Liver (tissue), 9 donors: Measurements from ENCODE around the gene ABAT. TPM values are rescaled to one million over a fixed set of nuclear protein-coding genes. Genes with fewer than 3 reads are reported as not detected.

Source experiments
- DNase-seq: peaks from one replicate; pipeline ENCODE4 v3.0.0-alpha.2; 2017; ENCODE audit warnings: low spot score
- H3K27ac ChIP-seq, 2 donors: one replicate each; pipeline ENCODE4 v1.7.0; 2013; ENCODE audit warnings: inconsistent platforms in 2 of 2, low read length in 2 of 2, control low read depth in 1 of 2, low read depth in 1 of 2, mild to moderate bottlenecking in 1 of 2
- H3K27me3 ChIP-seq, 4 donors: one replicate each; pipeline versions ENCODE4 v1.6.1 to v1.7.0; 2013; ENCODE audit warnings: low read length in 3 of 4, inconsistent platforms in 1 of 4, mild to moderate bottlenecking in 1 of 4, moderate library complexity in 1 of 4; ENCODE audit not compliant: control insufficient read depth in 4 of 4, insufficient read depth in 4 of 4
- H3K36me3 ChIP-seq, 4 donors: one replicate each; pipeline versions ENCODE4 v1.6.1 to v1.7.0; 2013; ENCODE audit warnings: low read length in 3 of 4, mild to moderate bottlenecking in 3 of 4, low read depth in 1 of 4, moderate library complexity in 1 of 4; ENCODE audit not compliant: control insufficient read depth in 4 of 4, insufficient read depth in 3 of 4
- H3K4me1 ChIP-seq, 4 donors: one replicate each; pipeline versions ENCODE4 v1.6.1 to v1.7.0; 2013; ENCODE audit warnings: low read length in 3 of 4, mild to moderate bottlenecking in 3 of 4, moderate library complexity in 1 of 4; ENCODE audit not compliant: control insufficient read depth in 4 of 4, insufficient read depth in 4 of 4
- H3K4me3 ChIP-seq, 3 donors: one replicate each; pipeline versions ENCODE4 v1.6.1 to v1.7.0; 2013; ENCODE audit warnings: low read length in 3 of 3, control low read depth in 1 of 3, low read depth in 1 of 3, mild to moderate bottlenecking in 1 of 3
- H3K9ac ChIP-seq, 2 donors: one replicate each; pipeline ENCODE4 v1.7.0; 2013; ENCODE audit warnings: low read length in 2 of 2, mild to moderate bottlenecking in 2 of 2, moderate library complexity in 2 of 2, control low read depth in 1 of 2, low read depth in 1 of 2
- H3K9me3 ChIP-seq, 4 donors: one replicate each; pipeline versions ENCODE4 v1.6.1 to v1.7.0; 2013; ENCODE audit warnings: low read length in 3 of 4; ENCODE audit not compliant: control insufficient read depth in 4 of 4
- ATF3 ChIP-seq: IDR thresholded peaks from 2 replicates; pipeline ENCODE4 v1.6.1; 2016; ENCODE audit warnings: antibody characterized with exemption
- EGR1 ChIP-seq, 2 donors: IDR thresholded peaks; 2 replicates each; pipeline ENCODE4 v1.6.1; 2016 to 2018; ENCODE audit warnings: antibody characterized with exemption in 2 of 2, low read depth in 2 of 2
- FOXA1 ChIP-seq: IDR thresholded peaks from 2 replicates; pipeline ENCODE4 v1.6.1; 2016; ENCODE audit warnings: antibody characterized with exemption
- FOXA2 ChIP-seq: IDR thresholded peaks from 2 replicates; pipeline ENCODE4 v1.6.1; 2016; ENCODE audit warnings: antibody characterized with exemption
- GABPA ChIP-seq, 2 donors: IDR thresholded peaks in 1 of 2; conservative IDR thresholded peaks in 1 of 2; 2 replicates each; pipeline ENCODE4 v1.6.1; 2016; ENCODE audit warnings: antibody characterized with exemption in 2 of 2, mild to moderate bottlenecking in 1 of 2, moderate library complexity in 1 of 2
- HNF4A ChIP-seq, 2 donors: conservative IDR thresholded peaks; 2 replicates each; pipeline ENCODE4 v1.6.1; 2016; ENCODE audit warnings: antibody characterized with exemption in 2 of 2, mild to moderate bottlenecking in 2 of 2
- HNF4G ChIP-seq: IDR thresholded peaks from 2 replicates; pipeline ENCODE4 v1.6.1; 2016; ENCODE audit warnings: antibody characterized with exemption
- JUND ChIP-seq, 2 donors: IDR thresholded peaks; 2 replicates each; pipeline ENCODE4 v1.6.1; 2016; ENCODE audit warnings: antibody characterized with exemption in 2 of 2
- MAX ChIP-seq: IDR thresholded peaks from 2 replicates; pipeline ENCODE4 v1.6.1; 2016; ENCODE audit warnings: antibody characterized with exemption
- NR2F2 ChIP-seq: IDR thresholded peaks from 2 replicates; pipeline ENCODE4 v1.6.1; 2016; ENCODE audit warnings: antibody characterized with exemption
- RAD21 ChIP-seq, 2 donors: IDR thresholded peaks; 2 replicates each; pipeline ENCODE4 v1.6.1; 2016; ENCODE audit warnings: antibody characterized with exemption in 2 of 2, mild to moderate bottlenecking in 2 of 2
- RXRA ChIP-seq, 2 donors: IDR thresholded peaks; 2 replicates each; pipeline ENCODE4 v1.6.1; 2017 to 2018; ENCODE audit warnings: antibody characterized with exemption in 2 of 2, mild to moderate bottlenecking in 1 of 2
- SP1 ChIP-seq: IDR thresholded peaks from 2 replicates; pipeline ENCODE4 v1.6.1; 2018; ENCODE audit warnings: antibody characterized with exemption, mild to moderate bottlenecking
- TAF1 ChIP-seq: conservative IDR thresholded peaks from 2 replicates; pipeline ENCODE4 v1.6.1; 2016; ENCODE audit warnings: antibody characterized with exemption, mild to moderate bottlenecking
- YY1 ChIP-seq: IDR thresholded peaks from 2 replicates; pipeline ENCODE4 v1.6.1; 2016; ENCODE audit warnings: antibody characterized with exemption, mild to moderate bottlenecking
- WGBS: extraction: QIAGEN DNeasy Blood & Tissue Kit; methylation state at CpG from one replicate; pipeline ENCODE4 v1.1.7; 2013; 5-methylcytosine and 5-hydroxymethylcytosine counted together
- polyA plus RNA-seq, 2 donors: library from polyadenylated mRNA; stranded (reverse) in 1 of 2; unstranded in 1 of 2; fragments of 200-250 nt in 1 of 2; fragments of >200 nt in 1 of 2; fragmentation: Nextera tagmentation in 1 of 2; extraction: Ambion mirVana in 1 of 2; gene quantifications; one replicate each; pipeline versions ENCODE4 v1.2.1 to v1.2.3, GENCODE V29; 2013 to 2015
- total RNA-seq, 2 donors: library from RNA; depleted of rRNA; stranded (reverse); fragments of >200 nt; gene quantifications; one replicate each; pipeline ENCODE4 v1.2.3, GENCODE V29; 2014
- TF ChIP-seq, protein P1 (sequence below): IDR thresholded peaks from 2 replicates; pipeline ENCODE4 v1.6.1; 2016; ENCODE audit warnings: antibody characterized with exemption, mild to moderate bottlenecking
- TF ChIP-seq, protein P2 (sequence below): IDR thresholded peaks from 2 replicates; pipeline ENCODE4 v1.6.1; 2016; ENCODE audit warnings: antibody characterized with exemption
- TF ChIP-seq, protein P3 (sequence below): fragments of 150-350 bp; IDR thresholded peaks from 2 replicates; pipeline ENCODE4 v1.5.1; 2017; ENCODE audit warnings: improper control_type of control experiment, low read depth, low read length; ENCODE audit not compliant: missing input control
- donor health status: healthy.
- donor health status: healthy.
- donor health status: healthy.
- donor health status: healthy.
- donor health status: healthy.

ABAT gene
- total and polyA plus RNA-seq, 4 donors = 52.4 to 205 (median 141) TPM

- TF ChIP-seq ATF3 = no peak
- no peak for TF ChIP-seq SP1
- TF ChIP-seq HNF4A (conservative IDR thresholded peaks at IDR 0.05) = no peak
- no peak for TF ChIP-seq MAX
- TF ChIP-seq, protein P1, sequence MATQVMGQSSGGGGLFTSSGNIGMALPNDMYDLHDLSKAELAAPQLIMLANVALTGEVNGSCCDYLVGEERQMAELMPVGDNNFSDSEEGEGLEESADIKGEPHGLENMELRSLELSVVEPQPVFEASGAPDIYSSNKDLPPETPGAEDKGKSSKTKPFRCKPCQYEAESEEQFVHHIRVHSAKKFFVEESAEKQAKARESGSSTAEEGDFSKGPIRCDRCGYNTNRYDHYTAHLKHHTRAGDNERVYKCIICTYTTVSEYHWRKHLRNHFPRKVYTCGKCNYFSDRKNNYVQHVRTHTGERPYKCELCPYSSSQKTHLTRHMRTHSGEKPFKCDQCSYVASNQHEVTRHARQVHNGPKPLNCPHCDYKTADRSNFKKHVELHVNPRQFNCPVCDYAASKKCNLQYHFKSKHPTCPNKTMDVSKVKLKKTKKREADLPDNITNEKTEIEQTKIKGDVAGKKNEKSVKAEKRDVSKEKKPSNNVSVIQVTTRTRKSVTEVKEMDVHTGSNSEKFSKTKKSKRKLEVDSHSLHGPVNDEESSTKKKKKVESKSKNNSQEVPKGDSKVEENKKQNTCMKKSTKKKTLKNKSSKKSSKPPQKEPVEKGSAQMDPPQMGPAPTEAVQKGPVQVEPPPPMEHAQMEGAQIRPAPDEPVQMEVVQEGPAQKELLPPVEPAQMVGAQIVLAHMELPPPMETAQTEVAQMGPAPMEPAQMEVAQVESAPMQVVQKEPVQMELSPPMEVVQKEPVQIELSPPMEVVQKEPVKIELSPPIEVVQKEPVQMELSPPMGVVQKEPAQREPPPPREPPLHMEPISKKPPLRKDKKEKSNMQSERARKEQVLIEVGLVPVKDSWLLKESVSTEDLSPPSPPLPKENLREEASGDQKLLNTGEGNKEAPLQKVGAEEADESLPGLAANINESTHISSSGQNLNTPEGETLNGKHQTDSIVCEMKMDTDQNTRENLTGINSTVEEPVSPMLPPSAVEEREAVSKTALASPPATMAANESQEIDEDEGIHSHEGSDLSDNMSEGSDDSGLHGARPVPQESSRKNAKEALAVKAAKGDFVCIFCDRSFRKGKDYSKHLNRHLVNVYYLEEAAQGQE = no peak
- TF ChIP-seq RXRA (IDR thresholded peaks at IDR 0.05) = no peak
- TF ChIP-seq RAD21 (IDR thresholded peaks at IDR 0.05) = no peak
- TF ChIP-seq FOXA1 = no peak
- TF ChIP-seq JUND (IDR thresholded peaks at IDR 0.05) = no peak
- no peak for TF ChIP-seq YY1
- no peak for DNase-seq
- peaks cover 0 to 3% (median 0%) of the 10 kb centered on the region in 4 donors for H3K4me1 ChIP-seq
- no peak overlapping the region for H3K4me3 ChIP-seq
- H3K27ac ChIP-seq = no peak overlapping the region
- no peaks in the 10 kb centered on the region for H3K27me3 ChIP-seq
- peaks cover 33 to 66% (median 45%) of the 10 kb centered on the region in 4 donors for H3K36me3 ChIP-seq
- WGBS = 89% methylated on average over 6 of the region's 6 CpGs
- H3K9ac ChIP-seq = no peak overlapping the region
- no peaks in the 10 kb centered on the region for H3K9me3 ChIP-seq
Measured at GRCh38 chr16:8816967-8817655, 142.7 kb downstream of the ABAT start.

DNA sequence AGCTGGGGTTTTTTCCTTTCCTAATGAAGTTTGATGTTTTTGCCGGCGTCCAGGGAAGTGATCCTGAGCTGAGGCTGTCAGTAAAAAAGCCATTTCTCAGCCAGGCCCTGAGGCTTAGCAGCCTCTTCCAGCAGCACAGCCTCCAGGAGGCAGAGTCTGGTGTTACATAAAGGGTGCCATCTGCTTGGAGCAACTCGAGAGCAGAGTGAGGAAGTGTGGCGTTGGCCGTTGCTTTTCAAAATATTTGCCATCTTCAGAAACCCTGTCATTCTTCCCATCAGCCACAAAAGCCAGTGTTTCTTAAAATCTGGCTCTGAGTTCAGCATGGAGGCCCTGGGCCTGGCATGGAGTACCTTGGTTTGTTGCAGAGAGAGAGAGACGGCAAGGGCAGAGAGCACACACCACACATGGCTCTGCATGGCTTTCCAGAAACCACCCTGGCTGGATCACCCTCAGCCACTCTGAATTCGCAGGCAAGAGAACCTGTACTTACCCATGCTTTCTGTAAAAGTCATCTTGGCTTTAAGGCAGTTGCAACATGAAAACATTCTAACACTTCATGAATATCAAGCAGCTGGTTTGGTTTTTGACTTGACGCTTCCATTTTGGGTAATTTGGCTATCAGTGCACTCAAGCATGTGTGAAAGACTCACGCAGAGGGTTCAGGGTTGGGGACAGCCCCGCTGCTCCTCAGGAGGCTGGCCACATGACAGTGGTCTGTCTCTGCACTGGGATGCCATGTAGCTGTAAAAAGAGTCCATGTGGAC lies 144.3 kb downstream of the ABAT start:
- H3K36me3 ChIP-seq = peaks cover 26 to 55% (median 29%) of the 10 kb centered on the region in 4 donors
- no peaks in the 10 kb centered on the region for H3K27me3 ChIP-seq
- no peak overlapping the region for H3K4me3 ChIP-seq
- DNase-seq = no peak
- H3K27ac ChIP-seq = no peak overlapping the region
- 92% methylated on average over 10 of the region's 10 CpGs for WGBS
- no peaks in the 10 kb centered on the region for H3K9me3 ChIP-seq
- peaks cover 0 to 3% (median 0%) of the 10 kb centered on the region in 4 donors for H3K4me1 ChIP-seq
- H3K9ac ChIP-seq = no peak overlapping the region
- TF ChIP-seq NR2F2 (no peak), HNF4A (conservative IDR thresholded peaks at IDR 0.05) (no peak), FOXA1 (no peak), YY1 (no peak), ATF3 (no peak), SP1 (no peak), RXRA (IDR thresholded peaks at IDR 0.05) (no peak), GABPA (IDR thresholded peaks at IDR 0.05 in 1 of 2, conservative IDR thresholded peaks at IDR 0.05 in 1 of 2) (no peak), EGR1 (IDR thresholded peaks at IDR 0.05; ENCODE audit: low read depth in 2 of 2) (no peak), FOXA2 (no peak), TAF1 (no peak), HNF4G (no peak), RAD21 (IDR thresholded peaks at IDR 0.05) (no peak)
- TF ChIP-seq, protein P1 = no peak
- TF ChIP-seq, protein P2, sequence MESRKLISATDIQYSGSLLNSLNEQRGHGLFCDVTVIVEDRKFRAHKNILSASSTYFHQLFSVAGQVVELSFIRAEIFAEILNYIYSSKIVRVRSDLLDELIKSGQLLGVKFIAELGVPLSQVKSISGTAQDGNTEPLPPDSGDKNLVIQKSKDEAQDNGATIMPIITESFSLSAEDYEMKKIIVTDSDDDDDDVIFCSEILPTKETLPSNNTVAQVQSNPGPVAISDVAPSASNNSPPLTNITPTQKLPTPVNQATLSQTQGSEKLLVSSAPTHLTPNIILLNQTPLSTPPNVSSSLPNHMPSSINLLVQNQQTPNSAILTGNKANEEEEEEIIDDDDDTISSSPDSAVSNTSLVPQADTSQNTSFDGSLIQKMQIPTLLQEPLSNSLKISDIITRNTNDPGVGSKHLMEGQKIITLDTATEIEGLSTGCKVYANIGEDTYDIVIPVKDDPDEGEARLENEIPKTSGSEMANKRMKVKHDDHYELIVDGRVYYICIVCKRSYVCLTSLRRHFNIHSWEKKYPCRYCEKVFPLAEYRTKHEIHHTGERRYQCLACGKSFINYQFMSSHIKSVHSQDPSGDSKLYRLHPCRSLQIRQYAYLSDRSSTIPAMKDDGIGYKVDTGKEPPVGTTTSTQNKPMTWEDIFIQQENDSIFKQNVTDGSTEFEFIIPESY = no peak
- TF ChIP-seq, protein P3, sequence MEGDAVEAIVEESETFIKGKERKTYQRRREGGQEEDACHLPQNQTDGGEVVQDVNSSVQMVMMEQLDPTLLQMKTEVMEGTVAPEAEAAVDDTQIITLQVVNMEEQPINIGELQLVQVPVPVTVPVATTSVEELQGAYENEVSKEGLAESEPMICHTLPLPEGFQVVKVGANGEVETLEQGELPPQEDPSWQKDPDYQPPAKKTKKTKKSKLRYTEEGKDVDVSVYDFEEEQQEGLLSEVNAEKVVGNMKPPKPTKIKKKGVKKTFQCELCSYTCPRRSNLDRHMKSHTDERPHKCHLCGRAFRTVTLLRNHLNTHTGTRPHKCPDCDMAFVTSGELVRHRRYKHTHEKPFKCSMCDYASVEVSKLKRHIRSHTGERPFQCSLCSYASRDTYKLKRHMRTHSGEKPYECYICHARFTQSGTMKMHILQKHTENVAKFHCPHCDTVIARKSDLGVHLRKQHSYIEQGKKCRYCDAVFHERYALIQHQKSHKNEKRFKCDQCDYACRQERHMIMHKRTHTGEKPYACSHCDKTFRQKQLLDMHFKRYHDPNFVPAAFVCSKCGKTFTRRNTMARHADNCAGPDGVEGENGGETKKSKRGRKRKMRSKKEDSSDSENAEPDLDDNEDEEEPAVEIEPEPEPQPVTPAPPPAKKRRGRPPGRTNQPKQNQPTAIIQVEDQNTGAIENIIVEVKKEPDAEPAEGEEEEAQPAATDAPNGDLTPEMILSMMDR = no peak
